HUES64 (cell line): ENCODE data around the gene DUS1L.

ENCODE experiments used
- H3K27ac ChIP-seq: 2 replicates; pipeline ENCODE4 v1.7.0; 2013; ENCODE audit warnings: low read depth, low read length, inconsistent platforms
- H3K27me3 ChIP-seq: 2 replicates; pipeline ENCODE4 v1.6.1; 2013; ENCODE audit warnings: mild to moderate bottlenecking, low read length; ENCODE audit not compliant: insufficient read depth
- H3K36me3 ChIP-seq: 2 replicates; pipeline ENCODE4 v1.6.1; 2013; ENCODE audit warnings: mild to moderate bottlenecking, low read length; ENCODE audit not compliant: insufficient read depth
- H3K4me1 ChIP-seq: 2 replicates; pipeline ENCODE4 v1.6.1; 2013; ENCODE audit warnings: mild to moderate bottlenecking, low read length, moderate library complexity; ENCODE audit not compliant: insufficient read depth
- H3K4me3 ChIP-seq: 2 replicates; pipeline ENCODE4 v1.5.1; 2013; ENCODE audit warnings: mild to moderate bottlenecking, low read length, moderate library complexity
- H3K9ac ChIP-seq: 2 replicates; pipeline ENCODE4 v1.6.1; 2013; ENCODE audit warnings: mild to moderate bottlenecking, low read depth, low read length
- H3K9me3 ChIP-seq: 2 replicates; pipeline ENCODE4 v1.6.1; 2013; ENCODE audit warnings: low read depth, low read length; ENCODE audit not compliant: insufficient read depth
- WGBS: fragments of 150-250, 120-280 bp; methylation state at CpG from one replicate; pipeline ENCODE4 v1.1.7; 2013; ENCODE audit warnings: missing lambda C conversion rate; 5-methylcytosine and 5-hydroxymethylcytosine counted together

Gene DUS1L

DNA sequence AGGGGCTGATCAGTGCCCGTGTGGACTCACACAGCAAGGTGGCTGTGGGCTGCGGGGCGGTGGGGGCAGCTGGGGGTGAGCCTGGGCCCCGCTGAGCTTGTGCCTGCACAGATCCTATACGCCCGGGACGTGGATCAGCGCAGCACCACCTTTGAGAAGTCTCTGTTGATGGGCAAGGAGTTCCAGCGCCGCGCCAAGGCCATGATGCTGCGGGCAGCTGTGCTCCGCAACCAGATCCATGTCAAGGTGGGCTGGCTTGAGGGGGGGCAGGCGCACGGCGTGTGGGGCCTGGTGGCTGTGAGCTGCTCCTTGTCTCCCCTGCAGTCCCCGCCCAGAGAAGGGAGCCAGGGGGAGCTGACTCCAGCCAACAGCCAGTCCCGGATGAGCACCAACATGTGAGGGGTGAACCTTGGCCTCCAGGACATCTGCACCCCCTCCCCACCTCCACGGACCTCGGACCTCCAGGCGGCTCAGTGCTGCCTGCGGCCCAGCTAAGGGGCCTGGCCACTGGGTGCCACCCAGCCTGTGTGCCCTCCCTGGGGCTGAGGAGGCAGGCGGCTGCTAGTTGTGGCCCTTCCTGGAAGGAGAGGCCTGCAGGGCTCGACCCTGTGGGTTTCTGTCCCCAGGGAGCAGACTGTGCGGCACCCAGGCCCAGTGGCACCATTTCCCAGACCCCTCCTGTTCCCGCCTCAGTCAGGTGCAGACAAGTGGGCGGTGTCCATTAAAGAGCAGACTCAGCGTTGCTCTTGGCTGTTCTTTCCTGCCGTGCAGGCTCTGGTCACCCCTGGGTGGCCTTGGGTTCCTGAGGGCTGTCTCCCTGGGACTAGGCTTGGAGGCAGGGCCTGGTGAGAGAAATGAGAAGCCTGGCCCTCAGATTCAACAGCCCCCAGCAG lies 8.6 kb downstream of the DUS1L start:
- Histone ChIP-seq H3K9ac (no peak overlapping the region), H3K36me3 (peaks cover 82% of the 10 kb centered on the region), H3K4me3 (no peak overlapping the region), H3K27me3 (no peaks in the 10 kb centered on the region), H3K9me3 (no peaks in the 10 kb centered on the region), H3K4me1 (no peaks in the 10 kb centered on the region), H3K27ac (no peak overlapping the region)
- 94% methylated on average over 29 of the region's 29 CpGs for WGBS

DNA sequence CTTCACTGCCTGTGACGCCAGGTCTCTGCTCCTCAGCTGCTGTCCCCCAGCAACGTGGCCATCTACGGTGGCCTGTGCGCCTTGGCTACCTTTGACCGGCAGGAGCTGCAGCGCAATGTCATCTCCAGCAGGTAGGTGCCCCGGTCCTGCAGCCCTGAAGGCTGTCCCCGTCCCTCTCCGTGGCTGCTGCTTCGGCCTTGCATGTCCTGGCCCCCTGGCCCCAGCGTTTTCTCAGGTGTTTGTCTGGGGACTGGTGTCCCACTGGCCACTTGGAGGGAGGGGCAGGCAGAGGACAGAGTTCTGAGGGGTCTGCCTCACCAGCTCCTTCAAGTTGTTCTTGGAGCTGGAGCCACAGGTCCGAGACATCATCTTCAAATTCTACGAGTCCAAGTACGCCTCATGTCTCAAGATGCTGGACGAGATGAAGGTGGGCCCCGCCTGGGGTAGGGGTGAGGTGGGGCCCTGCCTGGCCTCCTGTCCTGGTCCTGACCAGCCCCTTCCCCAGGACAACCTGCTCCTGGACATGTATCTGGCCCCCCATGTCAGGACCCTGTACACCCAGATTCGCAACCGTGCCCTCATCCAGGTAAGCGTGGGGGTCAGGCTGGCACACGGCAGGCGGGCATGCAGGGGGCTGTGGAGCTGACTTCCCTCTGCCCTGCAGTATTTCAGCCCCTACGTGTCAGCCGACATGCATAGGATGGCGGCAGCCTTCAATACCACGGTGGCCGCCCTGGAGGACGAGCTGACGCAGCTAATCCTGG lies 9.5 kb downstream of the DUS1L start:
- Histone ChIP-seq H3K9ac (no peak overlapping the region), H3K36me3 (peaks cover 76% of the 10 kb centered on the region), H3K4me3 (no peak overlapping the region), H3K27me3 (no peaks in the 10 kb centered on the region), H3K4me1 (no peaks in the 10 kb centered on the region), H3K27ac (no peak overlapping the region), H3K9me3 (no peaks in the 10 kb centered on the region)
- WGBS, result 95% methylated on average over 28 of the region's 28 CpGs

DNA sequence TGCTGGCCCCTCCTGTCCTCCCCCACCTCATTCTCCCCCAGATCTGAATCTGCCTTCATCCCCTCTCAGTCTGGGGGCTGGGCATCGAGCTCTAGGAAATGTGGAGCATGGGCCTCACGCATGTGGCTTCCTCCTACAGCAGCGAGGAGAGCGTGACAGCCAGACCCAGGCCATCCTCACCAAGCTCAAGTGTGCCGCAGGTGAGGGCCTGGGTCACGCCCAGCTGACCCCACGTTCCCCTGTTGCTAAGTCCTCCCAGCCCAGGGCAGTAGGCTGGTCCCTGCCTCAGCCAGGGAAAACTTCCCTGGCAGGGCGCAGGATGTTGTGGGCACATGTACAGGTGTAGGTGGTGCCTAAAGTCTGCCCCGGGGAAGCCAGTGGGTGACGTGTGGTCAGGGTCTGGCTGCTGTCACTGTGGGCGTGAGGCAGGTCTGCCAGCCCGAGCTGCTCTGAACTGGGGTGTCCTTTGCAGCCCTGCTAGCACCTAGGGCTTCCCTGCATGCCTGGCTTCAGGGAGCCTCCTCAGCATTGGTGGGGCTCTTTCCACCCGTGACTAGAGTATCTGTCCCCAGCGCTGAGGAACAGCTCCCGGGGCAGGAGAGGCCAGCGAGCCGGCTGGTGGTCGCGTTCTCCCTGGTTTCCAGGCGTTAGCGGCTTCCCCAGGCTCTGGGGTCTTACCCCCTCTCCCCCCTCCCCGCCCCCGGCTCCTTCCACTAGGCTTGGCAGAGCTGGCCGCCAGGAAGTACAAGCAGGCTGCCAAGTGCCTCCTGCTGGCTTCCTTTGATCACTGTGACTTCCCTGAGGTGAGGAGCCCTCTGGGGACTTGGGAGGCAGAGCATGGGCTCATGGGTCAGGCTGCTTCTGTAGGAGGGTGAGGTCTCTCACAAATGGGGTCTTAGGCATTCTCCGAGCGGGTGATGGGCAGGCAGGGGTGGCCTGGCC lies 10.3 kb downstream of the DUS1L start:
- Histone ChIP-seq H3K27ac (no peak overlapping the region), H3K9me3 (no peaks in the 10 kb centered on the region), H3K9ac (no peak overlapping the region), H3K4me3 (no peak overlapping the region), H3K4me1 (no peaks in the 10 kb centered on the region), H3K36me3 (peaks cover 67% of the 10 kb centered on the region), H3K27me3 (no peaks in the 10 kb centered on the region)
- 88% methylated on average over 26 of the region's 26 CpGs for WGBS

DNA sequence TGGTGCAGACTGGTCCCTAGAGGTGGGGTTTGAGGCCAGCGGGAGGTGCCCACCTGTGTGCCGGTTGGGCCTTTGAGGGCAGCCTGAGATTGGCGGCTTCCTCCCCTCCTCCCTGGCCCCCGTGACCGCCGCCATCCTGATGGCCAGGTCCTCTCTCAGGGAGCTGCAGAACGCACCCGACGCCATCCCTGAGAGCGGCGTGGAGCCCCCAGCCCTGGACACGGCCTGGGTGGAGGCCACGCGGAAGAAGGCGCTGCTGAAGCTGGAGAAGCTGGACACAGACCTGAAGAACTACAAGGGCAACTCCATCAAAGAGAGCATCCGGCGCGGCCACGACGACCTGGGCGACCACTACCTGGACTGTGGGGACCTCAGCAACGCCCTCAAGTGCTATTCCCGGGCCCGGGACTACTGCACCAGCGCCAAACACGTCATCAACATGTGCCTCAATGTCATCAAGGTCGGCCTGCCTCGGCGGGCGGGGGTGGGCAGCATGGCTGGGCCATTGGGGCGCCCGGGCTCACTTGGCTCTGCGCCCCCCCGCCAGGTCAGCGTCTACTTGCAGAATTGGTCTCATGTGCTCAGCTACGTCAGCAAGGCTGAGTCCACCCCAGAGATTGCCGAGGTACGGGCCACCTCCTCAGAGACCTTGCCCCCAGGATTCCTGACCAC lies 11.1 kb downstream of the DUS1L start:
- WGBS, result 95% methylated on average over 38 of the region's 38 CpGs
- no peak overlapping the region for H3K9ac ChIP-seq
- H3K9me3 ChIP-seq, result no peaks in the 10 kb centered on the region
- H3K27ac ChIP-seq, result no peak overlapping the region
- no peak overlapping the region for H3K4me3 ChIP-seq
- H3K4me1 ChIP-seq, result no peaks in the 10 kb centered on the region
- no peaks in the 10 kb centered on the region for H3K27me3 ChIP-seq
- H3K36me3 ChIP-seq, result peaks cover 66% of the 10 kb centered on the region

DNA sequence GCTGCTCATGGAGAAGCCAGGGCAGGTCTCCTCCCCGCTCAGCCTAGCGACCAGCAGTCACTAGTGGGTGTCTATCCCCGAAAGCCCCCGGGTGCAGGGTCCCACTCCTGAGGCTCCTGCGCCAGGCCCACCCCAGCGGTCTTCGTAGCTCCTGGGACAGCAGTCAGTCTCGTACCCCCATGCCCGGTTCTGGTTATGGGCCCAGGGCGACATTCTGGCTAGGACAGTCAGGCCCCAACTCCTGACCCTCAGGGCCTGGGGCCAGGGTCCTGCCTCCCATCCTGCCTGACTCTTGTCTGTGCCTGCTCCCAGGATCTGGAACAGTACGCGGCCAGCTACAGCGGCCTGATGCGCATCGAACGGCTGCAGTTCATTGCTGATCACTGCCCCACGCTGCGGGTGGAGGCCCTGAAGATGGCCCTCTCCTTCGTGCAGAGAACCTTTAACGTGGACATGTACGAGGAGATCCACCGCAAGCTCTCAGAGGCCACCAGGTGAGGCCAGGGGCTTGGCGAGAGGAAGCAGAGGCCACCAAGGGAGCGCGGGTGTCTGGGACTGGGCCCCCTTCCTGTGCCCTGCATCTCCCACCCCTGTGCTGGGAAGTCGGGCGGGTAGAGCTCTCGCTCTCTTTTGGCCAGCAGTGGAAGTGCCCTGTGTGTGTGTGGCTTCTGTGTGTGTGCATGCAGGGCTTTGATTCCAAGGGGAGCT lies 11.9 kb downstream of the DUS1L start:
- H3K27me3 ChIP-seq, result no peaks in the 10 kb centered on the region
- H3K36me3 ChIP-seq, result peaks cover 64% of the 10 kb centered on the region
- no peaks in the 10 kb centered on the region for H3K9me3 ChIP-seq
- H3K27ac ChIP-seq, result no peak overlapping the region
- H3K9ac ChIP-seq, result no peak overlapping the region
- no peak overlapping the region for H3K4me3 ChIP-seq
- WGBS, result 95% methylated on average over 28 of the region's 28 CpGs
- H3K4me1 ChIP-seq, result no peaks in the 10 kb centered on the region

DNA sequence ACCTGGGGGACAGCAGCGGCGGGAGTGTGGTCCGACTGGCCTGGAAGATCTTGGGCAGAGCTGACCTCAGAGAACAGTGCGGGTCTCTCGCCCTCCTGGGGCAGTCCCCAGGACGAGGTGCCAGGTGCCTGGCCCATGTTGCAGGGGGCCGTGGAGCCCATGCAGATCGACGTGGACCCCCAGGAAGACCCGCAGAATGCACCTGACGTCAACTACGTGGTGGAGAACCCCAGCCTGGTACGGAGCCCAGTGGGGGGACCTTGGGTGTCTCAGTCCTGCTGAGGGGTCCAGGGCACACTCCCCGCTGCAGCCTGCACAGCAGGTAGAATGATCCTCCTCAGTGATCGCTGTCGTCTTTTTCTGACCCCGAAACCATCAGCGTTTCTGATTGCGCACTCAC lies 12.5 kb downstream of the DUS1L start:
- H3K27ac ChIP-seq, result no peak overlapping the region
- 92% methylated on average over 19 of the region's 19 CpGs for WGBS
- no peaks in the 10 kb centered on the region for H3K27me3 ChIP-seq
- peak overlapping the region; percentile 96; the same call in 1 of the 2 replicates for H3K4me3 ChIP-seq
- H3K4me1 ChIP-seq, result no peaks in the 10 kb centered on the region
- H3K36me3 ChIP-seq, result peaks cover 60% of the 10 kb centered on the region
- no peak overlapping the region for H3K9ac ChIP-seq
- H3K9me3 ChIP-seq, result no peaks in the 10 kb centered on the region

DNA sequence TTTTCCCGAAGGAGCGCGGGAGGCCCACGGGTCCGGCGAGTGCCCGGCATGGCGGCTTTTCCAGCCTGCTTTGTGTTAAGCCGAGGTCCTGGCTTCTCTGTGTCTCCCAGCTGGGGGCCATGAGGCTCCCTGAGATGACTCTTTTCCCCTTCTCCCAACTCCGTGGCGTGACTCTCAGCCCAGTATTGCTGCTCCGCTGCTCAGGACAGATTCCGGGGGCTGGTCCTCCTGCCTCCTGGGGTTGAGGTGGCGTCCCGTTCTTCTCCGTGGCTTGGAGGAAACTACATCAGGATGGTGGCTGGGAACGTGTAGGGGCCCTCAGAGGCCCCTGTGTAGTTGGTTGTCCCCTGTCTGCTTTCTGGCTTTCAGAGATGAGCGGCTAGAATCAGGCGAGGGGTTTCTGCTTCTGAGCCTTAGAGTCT lies 13.0 kb downstream of the DUS1L start:
- Histone ChIP-seq H3K4me3 (peak overlapping the region; percentile 96), H3K27ac (no peak overlapping the region), H3K27me3 (no peaks in the 10 kb centered on the region), H3K9ac (peak overlapping the region; percentile 81), H3K4me1 (no peaks in the 10 kb centered on the region), H3K36me3 (peaks cover 60% of the 10 kb centered on the region), H3K9me3 (no peaks in the 10 kb centered on the region)
- 34% methylated on average over 19 of the region's 19 CpGs for WGBS

DNA sequence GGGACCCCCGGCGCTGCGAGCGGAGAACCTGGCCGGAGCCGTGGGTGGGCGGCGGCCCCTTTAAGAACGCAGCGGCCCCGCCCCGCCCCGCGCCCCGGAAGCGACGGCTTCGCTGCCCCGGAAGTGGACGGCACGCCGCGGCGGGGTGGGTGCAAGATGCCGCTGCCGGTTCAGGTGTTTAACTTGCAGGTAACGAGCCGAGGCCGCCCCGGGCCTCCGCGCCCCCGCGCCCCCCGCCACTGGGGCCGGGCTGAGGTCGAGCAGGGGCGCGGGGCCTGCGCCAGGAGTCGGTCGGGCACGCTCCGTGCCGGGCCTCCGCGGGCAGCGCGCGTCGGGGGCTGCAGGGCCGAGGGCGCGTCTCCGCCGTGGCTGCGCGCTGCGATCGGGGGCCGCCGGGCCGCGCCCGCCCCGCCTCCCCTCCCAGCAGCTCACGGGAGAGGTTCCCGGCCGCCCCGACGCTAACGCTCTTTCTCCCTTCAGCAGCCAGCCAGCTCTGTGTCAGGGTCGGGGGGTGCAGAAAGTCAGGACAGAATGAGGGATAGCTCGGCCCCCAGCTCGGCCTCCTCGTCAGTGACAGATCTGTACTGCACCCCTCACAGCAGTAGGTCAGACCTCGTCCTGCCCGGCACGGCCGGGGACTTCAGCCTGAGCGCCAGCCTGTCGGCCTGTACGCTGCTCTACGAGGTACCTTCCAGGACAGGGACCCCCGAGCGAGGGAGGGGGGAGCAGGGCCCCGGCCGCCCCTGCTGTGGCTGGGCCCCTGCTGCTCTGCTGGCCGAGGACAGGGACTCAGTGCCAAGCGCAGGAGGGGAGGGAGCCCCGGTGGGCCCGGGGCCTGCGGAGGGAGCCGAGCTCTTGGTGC lies 13.6 kb downstream of the DUS1L start, which contains the start of the genes GPS1 and RFNG:
Gene GPS1, plus strand, starts transcription at position 123 of the 862 bp plus-strand sequence. Its CDS starts 34 bp downstream, at position 157.
Gene RFNG, minus strand, starts transcription at position 36 of the 862 bp plus-strand sequence. CDS start 45 bp downstream, outside the sequence.
- Histone ChIP-seq H3K36me3 (peaks cover 60% of the 10 kb centered on the region), H3K27ac (no peak within 1 kb of the TSS), H3K4me1 (no peaks in the 10 kb centered on the region), H3K9ac (peak within 1 kb of the TSS; percentile 81), H3K4me3 (peak within 1 kb of the TSS; percentile 96), H3K27me3 (no peaks in the 10 kb centered on the region), H3K9me3 (no peaks in the 10 kb centered on the region)
- WGBS, result under 1% methylated on average over 94 of the region's 94 CpGs
